Posterior cingulate gyrus (tissue), 11 donors: ENCODE data around the gene METTL1.

ENCODE experiments used
- DNase-seq, 10 donors: peaks; one replicate each; pipeline versions ENCODE4 v3.0.0 to v3.0.0-alpha.2; 2020 to 2021; ENCODE audit warnings: mixed read lengths in 3 of 10
- intact Hi-C: fragments of 100-400 bp; cut with DNase I; formaldehyde crosslinking; loops from one replicate; pipeline ENCODE4 v1.15.1; 2023

Gene METTL1

DNA sequence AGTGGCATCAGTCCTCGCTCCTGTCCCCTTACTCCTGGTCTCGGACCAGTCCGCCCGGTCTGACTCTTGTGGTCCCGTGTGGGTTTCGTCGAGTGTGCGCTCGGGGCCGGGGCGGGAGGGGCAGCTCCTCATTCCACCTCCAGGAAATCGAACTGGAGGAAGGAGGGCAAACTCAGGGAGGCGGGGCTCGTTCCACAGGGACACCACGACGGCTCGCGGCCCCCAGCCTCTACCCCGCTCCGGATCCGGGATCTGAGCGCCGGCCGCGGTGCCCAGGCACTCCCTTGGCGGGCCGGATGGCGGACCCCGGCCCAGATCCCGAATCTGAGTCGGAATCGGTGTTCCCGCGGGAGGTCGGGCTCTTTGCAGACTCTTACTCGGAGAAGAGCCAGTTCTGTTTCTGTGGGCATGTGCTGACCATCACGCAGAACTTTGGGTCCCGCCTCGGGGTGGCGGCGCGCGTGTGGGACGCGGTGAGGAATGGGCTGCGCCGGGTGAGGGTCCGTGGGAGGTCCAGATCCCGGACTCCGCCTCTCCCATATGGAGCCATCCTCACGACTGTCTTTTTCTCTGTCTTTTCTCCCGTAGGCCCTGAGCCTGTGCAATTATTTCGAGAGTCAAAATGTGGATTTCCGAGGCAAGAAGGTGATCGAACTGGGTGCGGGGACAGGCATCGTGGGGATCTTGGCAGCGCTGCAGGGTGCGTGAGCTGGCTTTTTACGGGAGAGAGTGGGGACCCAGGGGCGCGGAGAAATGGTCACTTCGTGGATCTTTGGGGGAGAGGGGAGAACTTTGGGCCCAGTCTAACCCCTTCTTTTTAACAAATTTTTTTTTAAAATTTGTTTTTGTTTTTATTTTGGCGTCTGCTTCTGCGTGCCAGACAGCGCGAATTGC lies 771 bp upstream of the METTL1 start, which contains the start of gene EEF1AKMT3:
EEF1AKMT3 (plus strand) TSS at position 186 of the 894 bp plus-strand sequence; CDS start at position 297, 111 bp downstream.
- DNase-seq, result peak in 6 of 10 donors; percentile 34 to 91 (median 46)
- intact Hi-C loops, result loop anchor here (1.0 kb wide), 2 partner anchors 10 to 20 kb away; partner anchors contain the start of genes CDK4 and TSFM

DNA sequence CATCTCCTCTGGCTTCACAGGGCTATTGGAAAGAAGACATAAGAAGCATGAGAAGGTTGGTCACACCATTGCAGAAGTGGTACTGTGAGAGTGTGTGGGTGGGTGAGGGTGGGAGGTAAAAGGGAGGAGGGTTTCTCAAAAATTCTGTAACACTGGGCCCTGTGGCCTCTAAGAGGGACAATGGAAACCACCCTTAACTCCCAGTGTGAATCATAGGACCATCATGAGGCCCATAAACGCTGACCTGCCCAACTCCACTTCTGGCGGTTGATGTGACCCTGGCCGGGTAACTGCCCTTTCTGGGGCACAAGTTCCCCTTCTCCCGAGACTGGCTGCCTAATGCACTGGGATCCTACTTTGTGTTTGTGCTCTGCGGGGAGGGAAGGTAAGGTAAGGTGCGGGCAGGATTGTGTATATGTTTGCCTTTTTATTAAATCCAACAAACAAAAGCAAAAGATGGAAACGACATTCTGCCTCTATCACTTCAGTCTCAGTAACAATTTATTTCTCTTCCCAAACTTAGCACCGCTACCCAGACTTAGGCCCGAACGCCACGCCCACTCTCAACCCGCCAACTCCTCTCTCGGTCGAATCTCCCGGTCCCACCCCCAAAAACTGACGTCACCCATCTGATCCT lies 551 bp downstream of the METTL1 start:
- intact Hi-C loops, result no loop called here
- peak; percentile 55 to 97 (median 75) for DNase-seq

DNA sequence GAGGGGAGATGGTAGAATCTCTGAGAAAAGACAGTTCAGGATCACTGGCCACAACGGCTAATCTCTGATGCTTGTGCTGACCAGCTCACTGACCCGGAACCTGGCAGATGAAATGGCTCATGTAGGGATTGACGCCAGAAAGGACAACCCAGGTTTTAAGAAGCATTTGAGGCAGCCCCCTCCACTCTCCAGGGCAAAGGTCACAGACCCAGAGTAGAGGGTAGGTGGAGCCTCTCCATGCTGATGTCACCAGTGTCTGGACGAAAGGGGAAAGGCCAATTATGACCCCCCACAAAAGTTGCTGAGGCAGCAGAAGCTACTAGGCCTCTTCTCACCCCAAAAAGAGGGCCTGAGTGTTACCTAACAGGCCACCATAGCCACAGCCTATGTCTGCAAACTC lies 1.2 kb downstream of the METTL1 start:
- intact Hi-C loops, result no loop called here

DNA sequence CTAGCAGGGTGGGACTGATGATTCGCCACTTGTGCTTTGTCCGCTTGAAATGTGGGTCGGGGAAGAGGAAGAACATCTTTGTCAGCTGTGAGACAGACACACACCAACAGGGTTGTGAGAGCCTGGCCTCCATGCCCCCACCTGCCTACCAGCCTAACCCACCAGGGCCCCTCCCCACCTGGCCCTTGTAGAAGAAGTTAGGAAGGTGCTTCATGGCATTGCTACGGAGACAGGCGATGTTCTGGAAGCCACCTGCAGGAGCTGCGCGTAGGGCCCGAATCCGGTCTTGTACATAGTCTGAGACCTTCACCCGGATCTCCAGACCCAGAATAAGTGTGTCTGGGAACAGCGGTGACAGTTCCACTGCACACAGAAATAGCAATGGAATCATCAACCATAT lies 2.3 kb downstream of the METTL1 start:
- intact Hi-C loops, result no loop called here
- DNase-seq, result no peak

More for the DNA sequence above, 1.2 kb downstream of the METTL1 start:
- DNase-seq, result no peak

DNA sequence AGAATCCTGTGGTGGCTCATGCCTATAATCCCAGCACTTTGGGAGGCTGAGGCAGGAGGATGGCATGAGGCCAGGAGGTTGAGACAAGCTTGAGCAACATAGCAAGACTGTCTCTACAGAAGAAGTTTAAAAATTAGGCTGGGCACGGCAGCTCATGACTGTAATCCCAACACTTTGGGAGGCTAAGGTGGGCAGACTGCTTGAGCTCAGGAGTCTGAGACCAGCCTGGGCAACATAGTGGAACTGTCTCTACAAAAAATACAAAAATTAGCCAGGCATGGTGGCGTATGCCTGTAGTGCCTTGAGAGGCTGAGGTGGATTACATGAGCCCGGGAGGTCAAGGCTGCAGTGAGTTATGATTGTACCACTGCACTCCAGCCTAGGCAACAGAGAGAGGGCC lies 4.0 kb downstream of the METTL1 start:
- DNase-seq, result no peak
- intact Hi-C loops, result no loop called here

DNA sequence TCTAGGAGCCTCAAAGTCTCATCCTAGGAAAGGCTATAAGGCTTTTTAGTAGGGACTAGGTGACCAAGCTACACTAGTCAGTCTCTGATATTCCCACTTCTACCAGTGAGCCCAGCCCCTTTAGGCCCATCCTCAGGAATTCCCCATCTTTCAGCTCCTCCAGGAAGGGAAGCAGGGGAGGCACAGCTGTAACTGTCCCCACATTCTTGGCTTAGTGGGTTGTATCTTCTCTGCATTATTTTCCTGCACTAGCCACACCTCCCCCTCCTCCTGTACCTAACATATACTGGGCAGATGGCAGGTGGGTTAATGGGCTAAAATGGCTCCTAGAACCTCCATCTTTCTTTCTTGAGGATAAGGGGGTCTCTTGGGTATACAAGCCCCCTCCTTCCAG lies 4.6 kb downstream of the METTL1 start:
- intact Hi-C loops, result no loop called here
- DNase-seq, result no peak

DNA sequence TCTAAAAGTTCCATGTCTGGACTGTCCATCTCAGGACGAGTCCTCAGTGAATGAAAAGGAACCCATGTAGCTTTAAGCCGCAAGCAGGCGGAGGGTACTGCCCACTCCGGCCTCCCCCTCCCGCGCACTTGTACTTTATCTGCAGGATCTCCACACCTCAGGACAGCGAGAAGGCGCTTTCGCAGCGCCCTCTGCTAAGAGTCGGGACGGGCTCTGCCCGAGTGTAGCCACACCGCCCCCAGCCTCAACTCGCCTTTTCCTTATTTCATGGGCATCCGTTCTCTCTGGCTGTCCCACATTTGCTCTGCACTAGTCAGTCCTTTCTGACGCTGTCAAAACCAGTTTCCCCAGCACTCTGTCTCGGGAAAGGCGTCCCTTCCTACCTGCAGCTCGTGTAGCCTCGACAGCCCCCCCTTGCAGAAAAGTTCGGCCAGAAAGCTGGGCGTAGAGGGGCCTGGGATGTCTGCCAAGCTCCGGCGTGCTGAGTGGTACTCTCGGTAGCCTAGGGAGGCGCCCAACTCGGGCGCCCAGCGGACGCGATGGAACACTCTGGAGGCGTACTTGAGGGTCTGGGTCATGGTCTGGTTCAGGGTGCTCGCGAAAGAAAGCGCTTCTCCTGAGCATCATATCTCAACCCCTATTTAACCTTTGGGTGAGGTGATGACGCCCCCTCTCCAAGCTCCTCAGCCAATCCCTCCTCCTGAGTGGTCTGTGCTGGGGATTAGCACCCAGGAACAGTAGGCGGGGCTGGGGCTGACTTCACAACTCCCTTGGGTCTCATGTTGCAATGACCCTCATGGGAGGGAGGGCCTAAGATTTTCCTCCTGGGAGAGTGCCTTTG lies 5.2 kb downstream of the METTL1 start, which contains the start of gene CYP27B1:
CYP27B1 (minus strand) TSS at position 615 of the 841 bp plus-strand sequence; CDS start at position 578, 37 bp downstream.
- DNase-seq, result peak in 1 of 10 donors; percentile 74

DNA sequence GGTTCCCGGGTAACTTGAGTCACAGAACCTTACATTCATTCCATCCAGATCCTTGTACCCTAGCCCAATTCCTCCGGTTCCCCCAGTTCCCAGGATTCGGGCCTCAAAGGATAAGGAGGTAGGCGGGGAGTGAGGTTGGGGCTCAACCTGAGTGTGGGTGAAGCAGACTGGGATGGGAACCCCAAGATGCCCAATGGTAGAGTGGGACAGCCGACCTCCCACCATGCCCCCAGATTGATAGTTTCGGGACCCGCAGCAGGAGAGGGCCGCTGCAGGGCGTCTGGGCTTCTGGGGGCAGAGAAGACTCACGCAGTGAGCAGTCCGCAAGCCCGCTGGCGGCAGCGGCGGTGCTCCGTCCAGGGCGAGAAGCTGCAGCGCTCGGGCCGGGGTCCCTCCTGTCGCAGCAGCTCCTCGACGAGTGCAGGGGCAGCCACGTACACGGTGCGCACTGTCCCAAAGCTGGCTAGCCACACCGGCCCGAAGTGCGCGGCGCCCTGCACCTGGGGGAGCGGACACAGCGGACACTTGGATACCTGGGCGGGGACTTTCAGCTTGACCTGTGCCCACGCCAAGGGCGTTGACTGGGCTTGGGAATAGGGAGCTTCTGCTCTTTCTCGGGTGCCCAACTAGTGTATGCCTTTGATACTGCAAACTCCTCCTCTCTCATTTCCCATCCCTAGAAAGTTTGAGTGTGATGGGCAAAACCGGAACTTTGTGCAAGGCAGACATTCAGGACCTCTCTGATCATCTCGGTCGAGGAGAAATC lies 6.0 kb downstream of the METTL1 start:
- DNase-seq, result no peak
- intact Hi-C loops, result no loop called here

More for the DNA sequence above, 5.2 kb downstream of the METTL1 start, which contains the start of gene CYP27B1:
- intact Hi-C loops, result no loop called here

DNA sequence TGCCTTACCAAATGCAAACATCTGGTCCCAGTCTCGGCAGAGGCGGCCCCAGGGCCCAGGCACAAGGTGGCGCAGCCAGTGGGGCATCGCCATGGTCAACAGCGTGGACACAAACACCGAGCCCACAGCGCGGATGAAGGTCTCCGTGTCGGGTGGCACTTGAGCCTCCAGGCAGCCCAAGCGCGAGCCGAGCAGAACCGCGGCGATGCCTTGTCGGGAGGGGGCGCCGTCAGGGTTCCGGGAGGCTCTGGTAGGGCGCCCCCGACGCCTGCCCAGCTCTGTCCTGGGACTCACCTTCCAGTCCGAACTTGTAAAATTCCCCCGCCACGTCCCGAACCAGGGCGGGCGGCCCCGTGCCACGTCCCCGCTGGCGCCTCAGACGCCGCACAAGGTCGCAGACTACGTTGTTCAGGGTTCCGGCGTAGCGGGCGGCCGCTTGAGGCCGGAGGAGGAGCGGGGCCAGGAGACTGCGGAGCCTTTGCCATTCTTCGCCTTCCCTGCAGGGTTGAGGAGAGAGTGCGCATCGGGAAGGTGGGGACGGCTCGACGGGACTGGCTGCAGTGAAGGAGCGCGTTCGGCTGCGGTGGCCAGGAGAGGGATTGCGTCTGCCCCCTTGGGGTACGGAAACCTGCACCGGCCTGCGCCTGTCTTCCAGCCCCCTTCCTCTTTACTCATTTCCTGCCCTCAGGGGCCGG lies 6.8 kb downstream of the METTL1 start:
- DNase-seq, result peak in 1 of 10 donors; percentile 78

DNA sequence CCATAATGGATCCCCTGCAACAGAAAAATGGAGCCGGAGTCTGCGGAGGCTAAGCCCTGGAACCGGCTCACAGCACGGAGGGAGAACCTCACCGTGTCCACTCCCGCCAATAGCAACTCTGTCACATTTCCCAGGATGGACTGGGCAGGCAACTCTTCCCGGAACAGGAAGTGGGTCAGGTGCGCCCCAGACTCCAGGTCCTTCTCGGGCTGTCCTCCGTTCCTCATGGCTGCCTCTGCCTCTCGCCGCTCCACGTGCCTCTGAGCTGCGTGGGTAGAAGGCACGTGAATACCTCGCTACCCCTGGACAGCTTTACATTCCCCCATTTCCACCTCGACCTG lies 7.3 kb downstream of the METTL1 start:
- intact Hi-C loops, result no loop called here
- no peak for DNase-seq

More for the DNA sequence above, 6.8 kb downstream of the METTL1 start:
- intact Hi-C loops, result no loop called here

DNA sequence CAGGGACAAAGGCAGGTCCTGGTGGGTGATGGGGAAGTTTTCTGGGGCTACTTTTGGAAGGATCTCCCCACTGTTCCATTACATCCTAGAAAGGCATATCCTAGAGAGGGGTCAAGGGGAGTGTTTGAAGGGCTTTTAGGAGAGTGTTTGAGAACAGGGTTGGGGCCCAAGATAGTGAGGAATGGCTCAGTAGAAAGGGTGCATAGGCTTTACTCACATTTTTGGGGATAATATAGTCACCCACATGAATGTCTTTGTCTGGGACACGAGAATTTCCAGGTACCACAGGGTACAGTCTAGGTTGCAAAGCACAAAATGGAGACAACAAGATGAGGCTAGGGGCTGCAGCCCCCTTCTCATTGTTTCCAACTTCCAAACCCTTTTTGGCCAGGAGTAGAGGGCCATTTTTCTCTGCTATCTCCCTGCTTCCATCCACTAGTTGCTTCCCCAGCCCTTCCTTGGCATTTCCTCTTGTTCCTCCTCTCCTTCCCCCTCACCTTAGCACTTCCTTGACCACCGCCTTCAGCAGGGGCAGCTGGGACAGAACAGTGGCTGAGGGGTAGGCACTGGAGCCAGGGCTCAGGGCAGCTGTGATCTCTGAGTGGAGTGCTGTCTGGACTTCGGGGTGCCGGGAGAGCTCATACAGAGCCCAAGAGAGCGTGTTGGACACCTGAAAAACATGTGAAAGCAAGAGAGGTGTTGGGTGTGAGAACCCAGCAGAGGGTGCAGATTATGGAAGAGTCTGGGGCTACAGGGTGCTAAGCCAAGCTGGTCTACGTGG lies 7.8 kb downstream of the METTL1 start:
- DNase-seq, result no peak
- intact Hi-C loops, result no loop called here

DNA sequence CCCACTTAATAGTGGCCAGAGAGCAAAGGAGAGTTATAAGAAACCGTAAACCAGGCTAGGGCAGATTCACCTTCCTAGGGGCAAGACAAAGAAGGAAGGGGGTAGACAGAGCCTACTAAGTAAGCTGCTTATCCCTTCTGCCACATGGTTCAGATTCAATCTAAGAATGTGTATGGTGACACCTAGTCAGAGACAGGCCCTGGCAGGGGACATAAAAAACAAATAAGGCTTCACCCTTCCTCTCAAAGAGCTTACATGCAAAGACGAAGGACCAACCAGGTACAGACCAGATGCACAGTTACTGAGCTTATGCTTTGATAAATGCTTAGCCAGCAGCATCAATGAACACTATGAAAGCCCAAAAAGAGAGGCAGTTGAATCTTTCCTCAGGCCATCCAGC lies 9.4 kb downstream of the METTL1 start:
- no peak for DNase-seq
- intact Hi-C loops, result no loop called here

DNA sequence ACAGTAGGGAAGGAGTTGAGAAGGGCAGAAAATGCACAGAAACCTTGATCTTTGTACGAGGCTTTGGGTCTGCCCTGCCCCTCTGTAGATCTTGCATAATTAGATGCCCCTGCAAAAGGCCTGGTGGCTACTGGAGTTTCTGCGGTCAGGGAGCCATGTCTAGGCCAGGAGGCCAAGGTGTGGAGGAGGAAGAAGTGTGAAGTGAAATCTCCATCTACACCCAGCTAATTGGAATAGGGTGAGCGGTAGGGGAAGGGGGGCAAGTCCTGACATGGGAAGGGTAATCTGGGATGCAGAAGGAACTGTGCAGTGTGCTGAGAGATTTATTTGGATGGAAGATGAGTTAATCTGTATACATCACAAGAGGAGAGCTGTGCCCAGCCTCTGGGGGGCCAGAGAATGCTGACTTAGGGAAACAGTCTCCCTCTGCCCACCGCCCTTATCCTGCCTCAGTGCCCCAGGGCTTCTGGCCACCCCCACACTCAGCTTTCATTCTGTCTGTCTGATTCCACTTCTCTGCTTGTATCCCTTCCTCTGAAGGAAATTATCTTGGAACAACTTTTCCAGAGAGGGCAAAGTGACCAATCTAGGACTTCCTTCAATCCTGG lies 10.4 kb downstream of the METTL1 start:
- intact Hi-C loops, result no loop called here
- no peak for DNase-seq

DNA sequence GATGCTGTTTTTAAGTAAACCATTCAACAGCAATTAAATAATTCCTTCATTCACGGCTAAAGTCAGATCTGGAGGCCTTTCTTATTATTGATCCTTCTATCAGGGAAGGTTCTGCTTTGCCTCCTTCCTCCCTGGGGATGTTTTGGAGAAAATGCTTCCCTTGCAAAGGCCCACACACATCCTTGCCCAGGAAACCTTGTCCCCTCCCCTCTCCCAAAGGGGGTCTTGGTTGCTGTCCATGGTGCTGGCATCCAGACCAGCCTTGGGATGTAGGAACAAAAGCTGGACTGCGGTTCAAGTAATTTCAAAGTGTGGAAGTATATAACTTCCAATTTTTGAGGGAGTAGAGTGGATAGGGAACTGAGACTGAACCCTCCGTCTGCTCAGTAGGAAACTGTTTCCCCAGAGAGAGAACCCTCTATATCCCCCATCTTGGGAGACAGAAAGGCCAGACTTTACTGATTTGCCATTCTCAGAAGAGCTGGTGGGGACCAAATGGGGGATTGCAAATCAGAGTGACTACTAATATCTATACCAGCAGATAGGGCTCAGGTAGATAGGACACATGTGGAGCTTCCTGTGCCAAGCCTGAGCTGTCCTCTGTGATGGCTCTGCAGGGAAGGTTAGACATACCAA lies 11.4 kb downstream of the METTL1 start:
- no peak for DNase-seq
- intact Hi-C loops, result no loop called here

DNA sequence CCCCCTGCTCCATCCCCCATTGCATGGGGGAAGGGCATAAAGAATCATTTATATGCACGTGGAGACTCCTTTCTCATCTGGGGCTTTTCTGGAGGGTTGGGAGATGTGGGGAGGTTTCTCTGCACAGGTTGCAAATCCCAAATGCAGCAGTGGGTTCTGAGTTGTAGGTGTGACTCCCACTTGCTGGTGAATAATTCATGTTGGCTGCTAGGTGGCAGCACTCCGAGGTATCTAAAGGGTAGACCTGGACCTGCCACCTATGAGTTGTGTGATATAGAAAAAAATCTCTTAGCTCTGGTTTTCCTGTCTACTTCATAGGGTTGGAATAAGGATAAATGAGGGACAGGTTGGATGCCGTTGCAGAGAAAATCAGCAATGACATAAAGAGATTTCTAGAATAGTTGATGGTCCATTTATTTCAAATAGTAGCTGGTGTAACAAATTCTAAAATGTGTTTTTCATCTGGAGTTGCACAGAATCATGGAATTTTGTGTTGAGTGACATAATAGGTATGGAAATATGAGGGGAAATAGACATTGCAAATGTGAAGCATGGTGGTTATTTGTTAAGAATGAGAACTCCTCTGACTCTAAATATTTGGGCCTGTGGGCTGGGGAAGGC lies 12.4 kb downstream of the METTL1 start:
- DNase-seq, result no peak

DNA sequence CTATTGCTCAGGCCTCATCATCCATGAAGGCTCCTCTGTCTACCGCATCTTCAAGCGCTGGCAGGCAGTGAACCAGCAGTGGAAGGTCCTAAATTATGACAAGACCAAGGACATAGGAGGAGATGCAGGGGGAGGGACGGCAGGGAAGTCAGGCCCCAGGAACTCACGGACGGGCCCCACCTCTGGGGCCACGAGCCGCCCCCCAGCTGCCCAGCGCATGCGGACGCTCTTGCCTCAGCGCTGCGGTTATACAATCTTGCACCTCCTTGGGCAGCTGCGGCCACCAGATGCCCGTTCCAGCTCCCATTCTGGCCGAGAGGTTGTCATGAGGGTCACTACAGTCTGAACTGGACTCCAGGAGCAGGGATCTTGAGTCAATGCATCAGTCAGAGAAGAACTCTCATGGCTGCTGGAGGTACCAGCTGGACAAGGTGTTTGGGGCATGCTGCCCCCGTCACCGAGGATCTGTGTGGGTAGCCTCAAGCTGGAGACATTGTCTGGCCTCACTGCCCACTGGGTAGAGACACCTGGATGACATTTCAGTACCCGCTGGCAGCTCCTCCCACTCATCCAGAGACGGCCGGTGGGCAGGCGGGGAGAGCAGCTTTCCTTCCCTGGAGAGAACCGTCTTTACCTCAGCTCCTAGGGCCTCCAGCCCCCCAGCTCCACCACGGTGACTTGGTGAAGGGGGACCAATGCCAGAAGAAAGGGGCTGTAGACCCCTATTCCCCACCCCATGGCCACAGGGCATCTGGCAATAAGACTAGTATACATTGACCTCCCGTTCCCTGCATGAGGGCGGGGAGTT lies 13.1 kb downstream of the METTL1 start:
- intact Hi-C loops, result no loop called here
- no peak for DNase-seq

More for the DNA sequence above, 12.4 kb downstream of the METTL1 start:
- intact Hi-C loops, result no loop called here
